HepG2 (cell line): Measurements from ENCODE around the gene KLHDC2. TPM values are rescaled to one million over a fixed set of nuclear protein-coding genes. Genes with fewer than 3 reads are reported as not detected.

Experiments
- CEBPB ChIP-seq: IDR thresholded peaks from 2 replicates; pipeline ENCODE4 v1.6.1; 2011; ENCODE audit warnings: low read depth, low read length, improper control_type of control experiment, borderline replicate concordance
- CHD2 ChIP-seq: IDR thresholded peaks from 2 replicates; pipeline ENCODE4 v1.6.1; 2011; ENCODE audit warnings: low read depth, low read length, improper control_type of control experiment
- FOXA3 ChIP-seq: IDR thresholded peaks from 2 replicates; pipeline ENCODE4 v1.6.1; 2016; ENCODE audit warnings: missing genetic modification reagents, missing compliant biosample characterization
- ISL2 ChIP-seq: sonication (generic); formaldehyde crosslinking; IDR thresholded peaks from 2 replicates; pipeline ENCODE4 v1.5.0; 2020; ENCODE audit warnings: missing genetic modification reagents
- KLF9 ChIP-seq: IDR thresholded peaks from 2 replicates; pipeline ENCODE4 v1.6.1; 2016; ENCODE audit warnings: low read depth
- MTF1 ChIP-seq: sonication (generic); formaldehyde crosslinking; IDR thresholded peaks from 2 replicates; pipeline ENCODE4 v1.5.0; 2020; ENCODE audit warnings: missing genetic modification reagents
- RFX5 ChIP-seq: IDR thresholded peaks from 2 replicates; pipeline ENCODE4 v1.6.1; 2011; ENCODE audit warnings: low read depth, low read length, improper control_type of control experiment
- TCF7L2 ChIP-seq: IDR thresholded peaks from 2 replicates; pipeline ENCODE4 v1.6.1; 2011; ENCODE audit warnings: mild to moderate bottlenecking, low read depth, low read length, moderate library complexity
- ZFY ChIP-seq: sonication (generic); formaldehyde crosslinking; IDR thresholded peaks from 2 replicates; pipeline ENCODE4 v1.4.0; 2020; ENCODE audit warnings: missing genetic modification reagents
- ZNF331 ChIP-seq: sonication (generic); formaldehyde crosslinking; IDR thresholded peaks from 2 replicates; pipeline ENCODE4 v1.4.0; 2020; ENCODE audit warnings: missing genetic modification reagents
- ZNF776 ChIP-seq: sonication (generic); formaldehyde crosslinking; IDR thresholded peaks from 2 replicates; pipeline ENCODE4 v1.4.0; 2020; ENCODE audit warnings: mild to moderate bottlenecking, missing genetic modification reagents
- ZSCAN31 ChIP-seq: sonication (generic); formaldehyde crosslinking; IDR thresholded peaks from 2 replicates; pipeline ENCODE4 v1.5.0; 2020; ENCODE audit warnings: low read depth, mild to moderate bottlenecking, missing genetic modification reagents
- polyA plus RNA-seq, 8 experiments: library from polyadenylated mRNA; depleted of rRNA in 3 of 8; stranded (reverse) in 7 of 8; unstranded in 1 of 8; fragments of >200 nt; fragmentation: Illumina TruSeq in 4 of 8; extraction: Trizol in 4 of 8; gene quantifications; 2 replicates each; pipeline versions ENCODE4 v1.2.1 to v1.2.3, GENCODE V29; 2011 to 2016; ENCODE audit warnings: low read depth in 4 of 8, missing spikeins in 1 of 8, mixed read lengths in 1 of 8; ENCODE audit not compliant: insufficient read depth in 1 of 8
- total RNA-seq, 5 experiments: library from RNA; depleted of rRNA; stranded (reverse); fragments of >200 nt; fragmentation: Illumina TruSeq; extraction: Trizol; gene quantifications; 2 replicates each; pipeline ENCODE4 v1.2.3, GENCODE V29; 2016; ENCODE audit warnings: low read depth in 1 of 5
- TF ChIP-seq, protein P1 (sequence below): IDR thresholded peaks from 2 replicates; pipeline ENCODE4 v1.4.0; 2020; ENCODE audit warnings: mild to moderate bottlenecking, missing genetic modification reagents
- TF ChIP-seq, protein P2 (sequence below): IDR thresholded peaks from 2 replicates; pipeline ENCODE4 v1.6.1; 2016; ENCODE audit warnings: low read depth, missing genetic modification reagents, missing compliant biosample characterization
- TF ChIP-seq, protein P3 (sequence below): sonication (generic); formaldehyde crosslinking; IDR thresholded peaks from 2 replicates; pipeline ENCODE4 v1.8.0; 2022; ENCODE audit warnings: missing genetic modification reagents, mild to moderate bottlenecking, moderate library complexity, borderline replicate concordance
- TF ChIP-seq, protein P4 (sequence below): sonication (generic); formaldehyde crosslinking; conservative IDR thresholded peaks from 2 replicates; pipeline ENCODE4 v1.4.0; 2020; ENCODE audit warnings: missing genetic modification reagents

Gene KLHDC2
- total and polyA plus RNA-seq, 2 of the 13 experiments (the other 11 are each of a cell fraction or from before 2014, with no cell fraction given): 95.5 to 170 TPM

DNA sequence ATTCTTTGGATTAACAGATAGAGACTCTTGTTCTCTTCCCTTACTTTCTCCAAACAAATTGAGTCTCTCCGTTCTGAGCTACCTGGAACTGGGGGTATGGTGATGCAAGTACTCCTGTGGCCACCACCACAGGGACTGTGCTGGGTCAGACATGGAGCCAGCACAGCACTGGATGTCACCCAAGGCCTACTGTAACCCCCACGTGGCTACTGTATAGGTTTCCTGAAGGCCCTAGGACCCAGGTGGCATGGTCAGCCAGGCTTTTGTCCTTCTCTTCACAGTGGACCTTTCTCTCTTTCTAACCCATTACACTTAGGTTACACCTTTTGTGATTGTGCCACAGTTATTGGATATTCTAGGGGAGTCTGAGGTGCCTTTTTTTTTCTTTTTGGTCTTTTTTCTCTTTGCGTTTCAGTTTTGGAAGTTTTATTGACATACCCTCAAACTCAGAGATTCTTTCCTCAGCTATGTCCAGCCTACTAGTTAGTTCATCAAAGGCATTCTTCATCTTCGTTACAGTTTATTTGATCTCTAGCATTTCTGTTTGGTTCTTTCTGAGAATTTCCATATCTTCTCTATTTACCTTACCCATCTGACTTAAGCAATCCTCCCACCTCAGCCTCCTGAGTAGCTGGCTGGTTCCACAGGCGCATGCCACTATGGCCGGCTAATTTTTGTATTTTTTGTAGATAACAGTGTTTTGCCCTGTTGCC lies 6.0 kb upstream of the KLHDC2 start (continued):
- TF ChIP-seq ZSCAN31 (CRISPR knock-in tag): no peak
- TF ChIP-seq MTF1: no peak
- TF ChIP-seq, protein P1, sequence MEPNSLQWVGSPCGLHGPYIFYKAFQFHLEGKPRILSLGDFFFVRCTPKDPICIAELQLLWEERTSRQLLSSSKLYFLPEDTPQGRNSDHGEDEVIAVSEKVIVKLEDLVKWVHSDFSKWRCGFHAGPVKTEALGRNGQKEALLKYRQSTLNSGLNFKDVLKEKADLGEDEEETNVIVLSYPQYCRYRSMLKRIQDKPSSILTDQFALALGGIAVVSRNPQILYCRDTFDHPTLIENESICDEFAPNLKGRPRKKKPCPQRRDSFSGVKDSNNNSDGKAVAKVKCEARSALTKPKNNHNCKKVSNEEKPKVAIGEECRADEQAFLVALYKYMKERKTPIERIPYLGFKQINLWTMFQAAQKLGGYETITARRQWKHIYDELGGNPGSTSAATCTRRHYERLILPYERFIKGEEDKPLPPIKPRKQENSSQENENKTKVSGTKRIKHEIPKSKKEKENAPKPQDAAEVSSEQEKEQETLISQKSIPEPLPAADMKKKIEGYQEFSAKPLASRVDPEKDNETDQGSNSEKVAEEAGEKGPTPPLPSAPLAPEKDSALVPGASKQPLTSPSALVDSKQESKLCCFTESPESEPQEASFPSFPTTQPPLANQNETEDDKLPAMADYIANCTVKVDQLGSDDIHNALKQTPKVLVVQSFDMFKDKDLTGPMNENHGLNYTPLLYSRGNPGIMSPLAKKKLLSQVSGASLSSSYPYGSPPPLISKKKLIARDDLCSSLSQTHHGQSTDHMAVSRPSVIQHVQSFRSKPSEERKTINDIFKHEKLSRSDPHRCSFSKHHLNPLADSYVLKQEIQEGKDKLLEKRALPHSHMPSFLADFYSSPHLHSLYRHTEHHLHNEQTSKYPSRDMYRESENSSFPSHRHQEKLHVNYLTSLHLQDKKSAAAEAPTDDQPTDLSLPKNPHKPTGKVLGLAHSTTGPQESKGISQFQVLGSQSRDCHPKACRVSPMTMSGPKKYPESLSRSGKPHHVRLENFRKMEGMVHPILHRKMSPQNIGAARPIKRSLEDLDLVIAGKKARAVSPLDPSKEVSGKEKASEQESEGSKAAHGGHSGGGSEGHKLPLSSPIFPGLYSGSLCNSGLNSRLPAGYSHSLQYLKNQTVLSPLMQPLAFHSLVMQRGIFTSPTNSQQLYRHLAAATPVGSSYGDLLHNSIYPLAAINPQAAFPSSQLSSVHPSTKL (CRISPR knock-in tag): peak; percentile 50
- peak; percentile 54 for TF ChIP-seq ZFY (CRISPR knock-in tag)
- no peak for TF ChIP-seq ISL2 (CRISPR knock-in tag)
- TF ChIP-seq ZNF776 (CRISPR knock-in tag): no peak
- TF ChIP-seq, protein P2, sequence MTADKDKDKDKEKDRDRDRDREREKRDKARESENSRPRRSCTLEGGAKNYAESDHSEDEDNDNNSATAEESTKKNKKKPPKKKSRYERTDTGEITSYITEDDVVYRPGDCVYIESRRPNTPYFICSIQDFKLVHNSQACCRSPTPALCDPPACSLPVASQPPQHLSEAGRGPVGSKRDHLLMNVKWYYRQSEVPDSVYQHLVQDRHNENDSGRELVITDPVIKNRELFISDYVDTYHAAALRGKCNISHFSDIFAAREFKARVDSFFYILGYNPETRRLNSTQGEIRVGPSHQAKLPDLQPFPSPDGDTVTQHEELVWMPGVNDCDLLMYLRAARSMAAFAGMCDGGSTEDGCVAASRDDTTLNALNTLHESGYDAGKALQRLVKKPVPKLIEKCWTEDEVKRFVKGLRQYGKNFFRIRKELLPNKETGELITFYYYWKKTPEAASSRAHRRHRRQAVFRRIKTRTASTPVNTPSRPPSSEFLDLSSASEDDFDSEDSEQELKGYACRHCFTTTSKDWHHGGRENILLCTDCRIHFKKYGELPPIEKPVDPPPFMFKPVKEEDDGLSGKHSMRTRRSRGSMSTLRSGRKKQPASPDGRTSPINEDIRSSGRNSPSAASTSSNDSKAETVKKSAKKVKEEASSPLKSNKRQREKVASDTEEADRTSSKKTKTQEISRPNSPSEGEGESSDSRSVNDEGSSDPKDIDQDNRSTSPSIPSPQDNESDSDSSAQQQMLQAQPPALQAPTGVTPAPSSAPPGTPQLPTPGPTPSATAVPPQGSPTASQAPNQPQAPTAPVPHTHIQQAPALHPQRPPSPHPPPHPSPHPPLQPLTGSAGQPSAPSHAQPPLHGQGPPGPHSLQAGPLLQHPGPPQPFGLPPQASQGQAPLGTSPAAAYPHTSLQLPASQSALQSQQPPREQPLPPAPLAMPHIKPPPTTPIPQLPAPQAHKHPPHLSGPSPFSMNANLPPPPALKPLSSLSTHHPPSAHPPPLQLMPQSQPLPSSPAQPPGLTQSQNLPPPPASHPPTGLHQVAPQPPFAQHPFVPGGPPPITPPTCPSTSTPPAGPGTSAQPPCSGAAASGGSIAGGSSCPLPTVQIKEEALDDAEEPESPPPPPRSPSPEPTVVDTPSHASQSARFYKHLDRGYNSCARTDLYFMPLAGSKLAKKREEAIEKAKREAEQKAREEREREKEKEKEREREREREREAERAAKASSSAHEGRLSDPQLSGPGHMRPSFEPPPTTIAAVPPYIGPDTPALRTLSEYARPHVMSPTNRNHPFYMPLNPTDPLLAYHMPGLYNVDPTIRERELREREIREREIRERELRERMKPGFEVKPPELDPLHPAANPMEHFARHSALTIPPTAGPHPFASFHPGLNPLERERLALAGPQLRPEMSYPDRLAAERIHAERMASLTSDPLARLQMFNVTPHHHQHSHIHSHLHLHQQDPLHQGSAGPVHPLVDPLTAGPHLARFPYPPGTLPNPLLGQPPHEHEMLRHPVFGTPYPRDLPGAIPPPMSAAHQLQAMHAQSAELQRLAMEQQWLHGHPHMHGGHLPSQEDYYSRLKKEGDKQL (CRISPR knock-in tag): no peak
- TF ChIP-seq ZNF331 (CRISPR knock-in tag): no peak
- TF ChIP-seq, protein P3, sequence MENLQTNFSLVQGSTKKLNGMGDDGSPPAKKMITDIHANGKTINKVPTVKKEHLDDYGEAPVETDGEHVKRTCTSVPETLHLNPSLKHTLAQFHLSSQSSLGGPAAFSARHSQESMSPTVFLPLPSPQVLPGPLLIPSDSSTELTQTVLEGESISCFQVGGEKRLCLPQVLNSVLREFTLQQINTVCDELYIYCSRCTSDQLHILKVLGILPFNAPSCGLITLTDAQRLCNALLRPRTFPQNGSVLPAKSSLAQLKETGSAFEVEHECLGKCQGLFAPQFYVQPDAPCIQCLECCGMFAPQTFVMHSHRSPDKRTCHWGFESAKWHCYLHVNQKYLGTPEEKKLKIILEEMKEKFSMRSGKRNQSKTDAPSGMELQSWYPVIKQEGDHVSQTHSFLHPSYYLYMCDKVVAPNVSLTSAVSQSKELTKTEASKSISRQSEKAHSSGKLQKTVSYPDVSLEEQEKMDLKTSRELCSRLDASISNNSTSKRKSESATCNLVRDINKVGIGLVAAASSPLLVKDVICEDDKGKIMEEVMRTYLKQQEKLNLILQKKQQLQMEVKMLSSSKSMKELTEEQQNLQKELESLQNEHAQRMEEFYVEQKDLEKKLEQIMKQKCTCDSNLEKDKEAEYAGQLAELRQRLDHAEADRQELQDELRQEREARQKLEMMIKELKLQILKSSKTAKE (CRISPR knock-in tag): no peak
- TF ChIP-seq FOXA3 (CRISPR knock-in tag): 0 out of 2 replicates have a peak, but pooled peaks have one; percentile 7
- no peak for TF ChIP-seq RFX5
- TF ChIP-seq CEBPB: peak; percentile 45; the same call in 1 of the 2 replicates
- no peak for TF ChIP-seq TCF7L2
- no peak for TF ChIP-seq KLF9 (CRISPR knock-in tag)
- TF ChIP-seq, protein P4, sequence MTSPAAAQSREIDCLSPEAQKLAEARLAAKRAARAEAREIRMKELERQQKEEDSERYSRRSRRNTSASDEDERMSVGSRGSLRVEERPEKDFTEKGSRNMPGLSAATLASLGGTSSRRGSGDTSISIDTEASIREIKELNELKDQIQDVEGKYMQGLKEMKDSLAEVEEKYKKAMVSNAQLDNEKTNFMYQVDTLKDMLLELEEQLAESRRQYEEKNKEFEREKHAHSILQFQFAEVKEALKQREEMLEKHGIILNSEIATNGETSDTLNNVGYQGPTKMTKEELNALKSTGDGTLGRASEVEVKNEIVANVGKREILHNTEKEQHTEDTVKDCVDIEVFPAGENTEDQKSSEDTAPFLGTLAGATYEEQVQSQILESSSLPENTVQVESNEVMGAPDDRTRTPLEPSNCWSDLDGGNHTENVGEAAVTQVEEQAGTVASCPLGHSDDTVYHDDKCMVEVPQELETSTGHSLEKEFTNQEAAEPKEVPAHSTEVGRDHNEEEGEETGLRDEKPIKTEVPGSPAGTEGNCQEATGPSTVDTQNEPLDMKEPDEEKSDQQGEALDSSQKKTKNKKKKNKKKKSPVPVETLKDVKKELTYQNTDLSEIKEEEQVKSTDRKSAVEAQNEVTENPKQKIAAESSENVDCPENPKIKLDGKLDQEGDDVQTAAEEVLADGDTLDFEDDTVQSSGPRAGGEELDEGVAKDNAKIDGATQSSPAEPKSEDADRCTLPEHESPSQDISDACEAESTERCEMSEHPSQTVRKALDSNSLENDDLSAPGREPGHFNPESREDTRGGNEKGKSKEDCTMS: no peak
- TF ChIP-seq CHD2: no peak
